HG02840 (cell line): ENCODE measurements around the gene TKT.
A peak's percentile ranks its signal among the peaks of the same experiment; 100 is the strongest.
"Not testable (repeated sequence)": the region's sequence is repeated elsewhere in the genome, so short reads cannot be mapped to it uniquely, and the experiment has no call there.

ENCODE experiments used
- ATAC-seq: cut with Tn5 transposase; IDR thresholded peaks from one replicate; pipeline ENCODE4 v1.9.1; 2021; ENCODE audit warnings: mild to moderate bottlenecking, moderate library complexity, moderate number of reproducible peaks; ENCODE audit not compliant: unreplicated experiment, low FRiP score

TKT gene, protein sequence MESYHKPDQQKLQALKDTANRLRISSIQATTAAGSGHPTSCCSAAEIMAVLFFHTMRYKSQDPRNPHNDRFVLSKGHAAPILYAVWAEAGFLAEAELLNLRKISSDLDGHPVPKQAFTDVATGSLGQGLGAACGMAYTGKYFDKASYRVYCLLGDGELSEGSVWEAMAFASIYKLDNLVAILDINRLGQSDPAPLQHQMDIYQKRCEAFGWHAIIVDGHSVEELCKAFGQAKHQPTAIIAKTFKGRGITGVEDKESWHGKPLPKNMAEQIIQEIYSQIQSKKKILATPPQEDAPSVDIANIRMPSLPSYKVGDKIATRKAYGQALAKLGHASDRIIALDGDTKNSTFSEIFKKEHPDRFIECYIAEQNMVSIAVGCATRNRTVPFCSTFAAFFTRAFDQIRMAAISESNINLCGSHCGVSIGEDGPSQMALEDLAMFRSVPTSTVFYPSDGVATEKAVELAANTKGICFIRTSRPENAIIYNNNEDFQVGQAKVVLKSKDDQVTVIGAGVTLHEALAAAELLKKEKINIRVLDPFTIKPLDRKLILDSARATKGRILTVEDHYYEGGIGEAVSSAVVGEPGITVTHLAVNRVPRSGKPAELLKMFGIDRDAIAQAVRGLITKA

DNA sequence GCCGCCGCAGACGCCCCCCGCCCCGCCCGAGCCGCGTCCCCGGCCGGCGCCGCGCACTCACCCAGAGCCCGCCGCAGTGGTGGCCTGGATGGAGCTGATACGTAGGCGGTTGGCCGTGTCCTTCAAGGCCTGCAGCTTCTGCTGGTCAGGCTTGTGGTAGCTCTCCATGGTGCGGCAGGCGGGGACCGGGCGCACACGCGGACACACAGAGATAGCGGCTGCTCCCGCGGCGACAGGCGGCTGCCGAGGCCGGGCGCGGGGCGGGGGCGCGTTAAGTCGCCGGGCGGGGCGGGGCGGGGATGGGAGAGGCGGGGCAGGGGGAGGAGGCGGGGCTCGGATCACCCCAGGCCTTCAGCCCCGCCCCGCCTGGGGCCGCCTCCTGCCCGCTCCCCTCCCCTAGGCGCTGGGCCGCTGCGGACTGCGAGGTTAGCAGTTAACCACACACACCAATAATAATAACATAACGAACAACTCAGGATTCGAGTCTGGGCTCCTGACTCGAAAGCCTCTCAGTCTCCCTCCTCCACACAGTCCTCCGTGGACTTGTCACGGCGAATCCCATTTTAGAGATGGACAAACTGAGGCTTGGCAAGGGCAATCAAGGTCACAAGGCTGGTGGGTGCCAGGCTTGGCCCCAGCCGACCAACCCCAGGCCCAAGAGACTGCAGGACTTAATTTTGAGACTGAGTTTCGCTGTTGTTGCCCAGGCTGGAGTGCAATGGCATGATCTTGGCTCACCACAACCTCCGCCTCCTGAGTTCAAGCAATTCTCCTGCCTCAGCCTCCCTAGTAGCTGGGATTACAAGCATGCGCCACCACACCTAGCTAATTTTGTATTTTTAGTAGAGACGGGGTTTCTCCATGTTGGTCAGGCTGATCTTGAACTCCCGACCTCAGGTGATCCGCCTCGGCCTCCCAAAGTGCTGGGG is at the start of gene TKT:
TSS of gene TKT (minus strand) at position 248 of the 929 bp plus-strand sequence. CDS start at position 168, 80 bp downstream.
- ATAC-seq: peak; percentile 51

DNA sequence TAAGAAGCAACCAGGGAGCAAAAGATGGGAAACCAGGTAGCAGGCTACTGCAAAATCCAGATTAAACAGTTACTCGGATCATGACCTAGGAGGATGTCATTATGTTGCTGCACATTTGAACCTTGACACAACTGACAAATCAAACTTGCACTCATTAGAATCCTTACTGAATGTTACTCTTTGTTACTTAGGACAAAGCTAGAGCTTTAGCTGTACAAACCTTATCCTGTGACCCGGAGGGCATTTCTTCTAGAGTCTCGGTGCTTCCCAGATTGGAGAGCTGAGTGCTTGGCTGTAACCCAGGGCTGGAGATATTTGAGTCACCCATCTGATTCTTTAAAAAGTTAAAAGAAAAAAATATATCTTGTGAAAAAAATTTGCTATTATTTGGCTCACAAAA is 48.1 kb upstream of the TKT start:
- no peak for ATAC-seq

DNA sequence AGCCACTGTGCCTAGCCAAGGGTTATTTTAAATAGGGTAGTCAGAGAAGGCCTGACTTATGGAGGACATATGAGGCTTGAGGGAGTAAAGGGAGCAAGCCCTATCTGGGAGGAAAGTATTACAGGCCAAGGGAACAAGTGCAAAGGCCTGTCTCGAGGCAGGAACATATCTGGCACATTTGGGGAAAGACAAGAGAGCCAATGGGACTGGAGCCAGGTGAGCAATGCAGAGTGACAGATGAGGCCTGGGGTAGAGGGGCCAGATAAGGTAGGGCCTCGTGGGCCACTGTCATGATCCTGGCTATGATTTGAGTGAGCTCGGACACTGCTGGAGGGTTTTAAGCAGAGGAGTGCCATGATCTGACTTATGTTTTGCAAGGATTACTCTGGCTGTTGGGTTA is 47.7 kb upstream of the TKT start:
- no peak for ATAC-seq

DNA sequence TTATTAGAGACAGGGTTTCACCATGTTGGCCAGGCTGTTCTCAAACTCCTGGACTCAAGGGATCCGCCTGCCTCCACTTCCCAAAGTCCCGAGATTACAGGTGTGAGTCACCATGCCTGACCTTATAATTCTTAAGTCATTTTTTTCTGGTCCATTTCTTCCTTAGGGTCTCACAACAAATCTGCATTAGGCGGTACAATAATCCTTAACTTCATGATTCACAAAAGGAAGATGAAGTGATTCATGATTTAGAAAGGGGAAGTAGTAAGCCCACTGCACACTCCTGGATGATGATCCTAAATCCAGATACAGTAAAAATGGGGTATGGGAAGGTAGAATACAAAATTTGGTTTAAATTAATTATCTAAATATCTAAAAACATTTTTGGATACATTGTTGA is 45.0 kb upstream of the TKT start:
- ATAC-seq: no peak

DNA sequence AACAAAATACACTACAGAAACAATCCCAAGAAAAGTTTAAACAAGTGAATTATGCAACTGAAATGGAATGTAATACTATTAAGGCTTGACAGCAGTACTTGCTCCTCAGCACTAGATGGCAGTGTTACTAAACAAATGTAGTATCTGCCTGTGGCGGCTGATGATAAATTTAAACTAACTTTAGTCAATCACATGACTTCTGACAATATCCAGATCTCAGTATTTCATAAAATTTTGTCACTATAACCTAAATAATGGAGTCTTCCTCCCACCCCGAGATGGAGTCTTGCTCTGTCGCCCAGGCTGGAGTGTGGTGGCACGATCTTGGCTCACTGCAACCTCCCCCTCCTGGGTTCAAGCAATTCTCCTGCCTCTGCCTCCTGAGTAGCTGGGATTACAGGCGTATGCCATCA is 43.8 kb upstream of the TKT start:
- ATAC-seq: not testable (repeated sequence)

DNA sequence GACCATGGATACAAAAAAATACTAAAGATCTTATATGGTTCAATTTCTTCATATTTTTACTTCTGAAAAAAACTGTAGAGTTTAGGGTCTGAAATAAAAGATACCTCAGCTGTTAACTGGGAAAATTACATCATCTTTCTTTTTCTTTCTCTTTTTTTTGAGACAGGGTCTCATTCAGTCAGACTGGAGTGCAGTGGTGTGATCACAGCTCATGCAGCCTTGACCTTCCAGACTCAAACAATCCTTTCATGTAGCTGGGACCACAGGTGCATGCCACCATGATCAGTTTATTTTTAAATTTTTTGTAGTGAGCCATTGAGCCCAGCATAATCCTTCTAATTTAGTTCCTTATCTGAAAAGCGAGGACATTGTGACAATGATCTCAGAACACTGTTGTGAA is 39.6 kb upstream of the TKT start:
- ATAC-seq: no peak

DNA sequence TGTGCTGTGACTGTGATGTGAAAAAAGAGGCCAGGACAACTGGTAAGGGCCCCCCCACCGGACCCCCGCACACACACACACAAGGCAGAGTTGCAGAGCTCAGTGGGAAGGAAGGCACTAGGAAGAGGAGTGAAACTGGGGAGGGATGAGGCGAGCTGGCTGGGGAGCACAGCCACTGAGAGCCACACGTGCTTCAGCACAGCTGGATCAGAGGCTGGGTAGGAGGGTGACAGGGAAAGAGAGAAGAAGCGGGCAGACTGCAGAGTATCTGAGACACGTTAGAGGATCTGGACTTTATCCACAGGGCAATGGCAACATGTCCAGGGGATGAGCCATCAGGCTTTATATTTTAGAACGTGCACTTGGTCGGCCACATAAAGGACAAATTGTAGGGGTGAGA is 38.0 kb upstream of the TKT start:
- ATAC-seq: no peak

DNA sequence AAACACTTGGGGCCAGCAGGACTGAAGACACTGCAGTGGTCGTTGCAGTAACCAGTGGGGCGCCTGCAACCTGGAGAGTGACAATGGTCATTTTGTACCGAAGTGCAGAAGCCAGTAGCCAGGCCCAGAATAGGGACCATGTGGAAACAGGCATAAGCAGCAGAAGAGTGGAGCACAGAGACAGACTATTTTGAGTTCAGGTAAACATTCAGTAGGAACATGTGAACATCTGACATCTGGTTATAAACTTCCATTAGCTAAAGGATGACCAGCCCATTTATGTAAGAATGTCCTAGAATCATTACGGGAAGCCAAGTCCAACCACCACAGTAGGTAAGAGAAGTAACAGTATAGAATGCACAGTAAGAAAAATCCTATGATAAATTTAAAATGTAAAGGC is 32.4 kb upstream of the TKT start:
- ATAC-seq: no peak

DNA sequence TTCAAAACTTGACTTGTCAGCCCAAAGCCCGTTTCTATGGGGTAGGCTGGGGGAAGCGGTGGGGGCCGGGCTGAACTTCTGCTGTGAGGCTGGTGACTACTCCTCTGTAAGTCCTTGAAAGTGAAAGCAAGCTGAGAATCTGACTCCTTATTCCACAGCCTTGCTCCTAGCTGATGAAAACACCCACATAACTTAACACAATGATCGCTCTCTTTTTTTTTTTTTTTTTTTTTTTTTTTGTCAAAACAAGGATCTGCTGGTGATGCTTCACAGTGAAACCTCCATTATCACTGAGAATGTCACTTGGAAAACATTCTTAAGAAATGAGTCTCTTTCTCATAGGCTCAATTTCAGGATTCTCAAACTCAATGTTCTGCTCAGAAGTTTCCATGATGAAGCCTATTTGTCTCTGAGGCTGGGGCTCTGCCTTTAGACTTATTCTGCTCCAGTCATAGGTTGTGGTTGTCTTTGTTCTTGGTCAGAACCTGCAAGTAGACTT is 31.4 kb upstream of the TKT start:
- ATAC-seq: no peak

DNA sequence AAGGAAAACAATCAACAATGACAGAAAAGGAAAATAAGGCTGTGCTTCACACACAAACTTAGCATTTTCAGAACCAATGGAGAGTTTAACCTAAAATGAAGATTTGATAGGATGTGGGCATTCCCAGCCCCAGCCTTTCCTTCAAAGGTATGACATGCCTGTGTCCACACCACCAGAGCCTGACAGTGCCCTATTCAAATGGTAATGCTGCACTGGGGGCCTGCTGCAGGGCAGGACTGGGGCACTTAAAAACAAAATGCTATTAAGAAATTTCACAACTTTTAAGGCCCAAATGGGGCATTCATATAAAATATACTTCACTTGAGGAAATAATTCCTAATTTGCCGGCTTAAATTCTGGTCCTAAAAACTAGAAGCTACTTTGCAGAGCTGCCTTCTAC is 30.9 kb upstream of the TKT start:
- no peak for ATAC-seq

DNA sequence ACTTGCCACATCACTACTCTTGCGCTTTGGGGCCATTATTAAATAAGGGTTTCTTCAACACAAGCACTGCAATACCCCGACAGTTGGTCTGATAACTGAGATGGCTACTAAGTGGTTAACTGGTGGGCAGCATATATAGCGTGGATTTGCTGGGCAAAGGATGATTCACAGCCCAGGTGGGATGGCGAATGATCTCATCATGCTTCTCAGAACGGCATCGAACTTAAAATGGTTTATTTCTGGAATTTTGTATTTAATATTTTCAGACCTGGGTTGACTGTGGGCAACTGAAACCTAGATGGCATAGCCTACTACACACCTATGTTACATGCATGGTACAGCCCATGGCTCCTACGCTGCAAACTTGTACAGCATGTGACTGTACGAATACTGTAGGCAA is 26.8 kb upstream of the TKT start:
- ATAC-seq: no peak

DNA sequence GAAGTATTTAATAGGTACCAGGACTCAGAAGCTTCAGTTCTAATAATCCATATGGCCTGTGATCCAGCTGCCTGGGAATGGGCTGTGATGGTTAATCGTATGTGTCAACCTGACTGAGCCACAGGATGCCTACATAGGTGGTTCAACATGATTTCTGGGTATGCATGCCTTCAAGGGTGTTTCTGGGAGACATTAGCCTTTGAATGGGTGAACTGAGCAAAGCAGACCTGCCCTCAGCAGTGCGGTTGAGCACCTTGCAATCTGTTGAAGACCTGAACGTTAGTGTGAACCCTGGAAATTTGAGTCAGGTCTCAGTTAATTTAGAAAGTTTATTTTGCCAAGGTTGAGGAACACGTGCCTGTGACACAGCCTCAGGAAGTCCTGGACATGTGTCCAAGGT is 22.8 kb upstream of the TKT start:
- no peak for ATAC-seq

DNA sequence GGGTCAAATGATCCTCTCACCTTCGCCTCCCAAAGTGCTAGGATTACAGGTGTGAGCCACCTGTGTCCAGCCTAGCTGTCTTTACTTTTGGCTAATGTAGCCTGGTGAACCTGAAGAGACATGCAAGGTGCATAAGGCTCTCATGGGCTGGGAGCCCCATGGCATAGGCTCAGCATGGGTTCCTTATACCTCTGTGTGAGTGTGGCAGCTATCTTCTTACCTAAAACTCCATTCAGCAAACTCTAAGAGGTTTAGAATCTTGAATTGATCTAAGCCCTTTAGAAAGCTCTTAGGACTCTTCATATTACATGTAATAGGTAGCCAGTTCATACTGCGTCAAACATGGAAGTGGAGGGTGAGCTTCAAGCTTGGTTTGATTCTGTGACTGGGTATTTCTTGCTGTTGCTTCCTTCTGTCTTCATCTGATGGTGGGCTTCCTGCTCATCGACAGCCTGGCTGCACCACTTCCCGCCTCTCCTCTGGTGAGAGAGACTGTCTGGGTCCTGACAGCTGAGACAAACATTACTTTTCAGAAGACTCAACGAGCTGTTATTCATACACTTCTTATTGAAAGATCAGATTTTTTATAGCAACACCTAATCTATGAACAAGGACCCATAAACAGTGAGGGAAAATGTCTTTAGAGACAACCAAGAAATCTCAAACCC is 19.2 kb upstream of the TKT start:
- ATAC-seq: no peak

DNA sequence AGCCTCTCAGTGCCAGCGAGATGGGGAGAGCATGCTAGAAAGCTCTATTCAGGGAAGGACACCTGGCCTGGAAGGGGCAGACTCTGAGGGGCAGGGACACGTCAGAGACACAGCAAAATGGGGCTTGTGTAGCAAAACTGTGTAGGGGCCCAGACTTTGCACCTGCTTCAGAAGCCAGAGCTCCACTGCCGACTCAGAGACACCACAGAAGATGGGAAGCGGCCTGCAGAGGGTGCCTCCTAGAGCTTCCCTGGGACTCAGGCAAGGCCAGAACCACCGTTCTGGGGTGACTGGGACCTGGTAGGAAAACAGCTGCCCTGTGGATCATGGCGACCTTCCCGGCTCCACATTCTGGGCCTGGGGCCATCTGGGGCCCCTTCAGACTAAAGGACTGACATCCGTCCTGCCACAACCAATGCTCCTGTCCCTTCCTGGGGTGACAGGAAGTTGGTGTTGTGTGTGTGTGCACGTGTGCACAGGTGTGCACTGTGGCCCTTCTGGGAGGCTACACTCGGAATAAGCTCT is 17.4 kb upstream of the TKT start:
- no peak for ATAC-seq

DNA sequence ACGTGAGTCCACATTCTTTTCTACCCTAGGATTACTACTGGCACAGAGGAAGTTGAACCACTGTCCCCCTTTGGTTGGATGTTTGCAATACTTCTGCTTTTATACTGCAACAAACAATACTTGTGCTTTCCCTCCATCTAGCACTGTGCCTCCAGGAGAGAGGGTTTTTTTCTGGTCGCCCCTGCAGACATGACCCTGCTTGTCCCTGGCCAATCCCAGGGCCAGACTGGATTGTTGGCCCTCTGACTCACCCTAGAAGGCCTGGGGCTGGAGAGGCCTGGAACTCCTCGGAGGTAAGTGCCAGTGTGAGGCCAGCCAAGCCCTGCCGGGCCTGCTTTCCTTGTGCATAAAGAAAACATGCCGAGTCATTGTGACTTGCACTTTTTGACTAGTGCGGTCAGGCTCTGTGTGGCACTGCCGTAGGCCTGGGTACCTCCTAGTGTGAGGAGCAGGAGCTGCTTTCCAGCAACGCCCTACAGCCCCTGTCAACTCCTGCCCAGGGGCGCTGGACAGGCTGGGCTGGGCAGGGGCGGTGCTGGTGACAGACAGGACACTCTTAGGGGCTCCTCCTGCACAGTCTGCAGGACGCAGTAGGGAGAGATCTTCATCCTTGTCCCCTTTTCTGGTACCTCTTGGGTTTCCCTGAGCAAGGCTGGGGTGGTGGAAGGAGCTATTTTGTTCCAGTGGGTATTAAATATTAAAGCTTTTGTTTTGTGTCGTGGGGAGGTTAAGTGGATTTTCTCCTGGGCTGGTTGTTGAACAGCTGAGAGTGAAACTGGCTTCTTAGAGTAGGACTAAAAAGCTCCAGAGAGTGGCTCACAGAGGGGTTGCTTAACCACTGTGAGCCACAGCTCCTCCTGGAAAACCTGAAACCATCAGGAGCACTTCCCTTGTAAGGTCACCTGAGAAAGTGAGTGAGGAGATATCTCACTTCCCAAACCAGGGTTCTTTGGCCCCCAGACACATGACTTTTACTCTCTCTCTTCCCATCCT is 14.4 kb upstream of the TKT start:
- no peak for ATAC-seq

DNA sequence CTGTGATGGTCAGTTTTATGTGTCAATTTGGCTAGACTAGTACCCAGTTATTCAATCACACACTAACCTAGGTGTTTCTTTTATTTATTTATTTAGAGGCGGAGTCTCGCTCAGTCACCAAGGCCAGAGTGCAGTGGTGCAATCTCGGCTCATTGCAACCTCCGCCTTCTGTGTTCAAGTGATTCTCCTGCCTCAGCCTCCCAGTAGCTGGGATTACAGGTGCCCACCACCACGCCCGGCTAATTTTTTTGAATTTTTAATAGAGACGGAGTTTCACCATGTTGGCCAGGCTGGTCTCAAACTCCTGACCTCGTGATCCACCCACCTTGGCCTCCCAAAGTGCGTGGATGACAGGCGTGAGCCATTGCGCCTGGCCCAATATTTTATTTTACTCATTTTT is 13.4 kb upstream of the TKT start:
- not testable (repeated sequence) for ATAC-seq

DNA sequence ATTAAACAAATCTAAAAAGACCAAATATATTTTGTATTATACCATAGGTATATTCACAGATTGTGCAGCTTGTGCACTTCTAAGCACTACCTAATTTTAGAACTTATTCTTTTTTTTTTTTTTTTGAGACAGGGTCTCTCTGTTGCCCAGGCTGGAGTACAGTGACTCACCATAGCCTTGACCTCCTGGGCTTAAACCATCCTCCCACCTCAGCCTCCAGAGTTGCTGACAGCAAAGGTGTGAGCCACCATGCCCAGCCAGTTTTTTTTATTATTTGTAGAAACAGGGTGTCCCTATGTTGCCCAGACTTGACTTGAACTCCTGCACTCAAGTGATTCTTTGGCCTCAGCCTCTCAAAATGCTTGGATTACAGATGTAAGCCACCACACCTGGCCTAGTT is 11.9 kb upstream of the TKT start:
- ATAC-seq: no peak

DNA sequence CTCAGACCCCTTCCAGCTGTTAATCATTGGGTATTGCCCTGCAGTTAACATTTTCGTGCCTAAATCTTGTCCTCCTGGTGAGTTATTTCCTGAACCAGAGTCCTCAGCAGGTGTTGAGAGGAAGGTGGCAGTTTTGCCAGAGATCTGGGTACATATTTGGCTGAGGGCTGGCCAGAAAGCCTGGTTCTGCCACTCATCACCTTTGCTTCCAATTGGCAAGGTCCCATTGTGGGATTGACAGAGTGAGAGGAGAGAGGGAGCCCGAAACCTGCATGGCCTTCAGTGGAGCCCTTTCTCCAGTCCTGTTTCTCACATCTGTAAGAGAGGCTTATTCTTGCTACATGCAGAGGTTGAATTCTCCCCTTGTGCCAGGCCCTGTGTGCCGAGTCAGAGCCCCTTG is 8.9 kb upstream of the TKT start:
- no peak for ATAC-seq

DNA sequence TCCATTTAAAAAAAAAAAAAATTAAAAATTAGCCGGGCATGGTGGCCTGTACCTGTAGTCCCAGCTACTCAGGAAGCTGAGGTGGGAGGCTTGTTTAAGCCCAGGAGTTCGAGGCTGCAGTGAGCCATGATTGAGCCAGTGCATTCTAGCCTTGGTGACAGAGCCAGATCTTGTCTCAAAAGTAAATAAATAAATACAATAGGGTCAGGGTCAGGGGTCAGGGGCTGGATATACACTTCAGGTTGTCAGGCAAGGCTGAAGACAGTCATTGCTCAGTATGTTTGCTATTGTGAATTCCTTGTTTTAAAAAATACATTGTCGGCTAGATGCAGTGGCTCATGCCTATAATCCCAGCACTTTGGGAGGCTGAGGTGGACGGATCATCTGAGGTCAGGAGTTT is 8.1 kb upstream of the TKT start:
- no peak for ATAC-seq
